ENCODE results near the gene NOVA1. TPM values are rescaled to one million over a fixed set of nuclear protein-coding genes. Genes with fewer than 3 reads are reported as not detected.

The NOVA1 gene
- total RNA-seq, 6 experiments from 2014 or later = 0.12 to 2.0 (median 0.47) TPM

GRCh38 chr14:26466862-26467261 is 131.0 kb downstream of the NOVA1 start:
- no peaks in the 10 kb centered on the region for H3K27me3 ChIP-seq
- TF ChIP-seq POLR2A (IDR thresholded peaks at IDR 0.05) = no peak
- TF ChIP-seq, protein P1, sequence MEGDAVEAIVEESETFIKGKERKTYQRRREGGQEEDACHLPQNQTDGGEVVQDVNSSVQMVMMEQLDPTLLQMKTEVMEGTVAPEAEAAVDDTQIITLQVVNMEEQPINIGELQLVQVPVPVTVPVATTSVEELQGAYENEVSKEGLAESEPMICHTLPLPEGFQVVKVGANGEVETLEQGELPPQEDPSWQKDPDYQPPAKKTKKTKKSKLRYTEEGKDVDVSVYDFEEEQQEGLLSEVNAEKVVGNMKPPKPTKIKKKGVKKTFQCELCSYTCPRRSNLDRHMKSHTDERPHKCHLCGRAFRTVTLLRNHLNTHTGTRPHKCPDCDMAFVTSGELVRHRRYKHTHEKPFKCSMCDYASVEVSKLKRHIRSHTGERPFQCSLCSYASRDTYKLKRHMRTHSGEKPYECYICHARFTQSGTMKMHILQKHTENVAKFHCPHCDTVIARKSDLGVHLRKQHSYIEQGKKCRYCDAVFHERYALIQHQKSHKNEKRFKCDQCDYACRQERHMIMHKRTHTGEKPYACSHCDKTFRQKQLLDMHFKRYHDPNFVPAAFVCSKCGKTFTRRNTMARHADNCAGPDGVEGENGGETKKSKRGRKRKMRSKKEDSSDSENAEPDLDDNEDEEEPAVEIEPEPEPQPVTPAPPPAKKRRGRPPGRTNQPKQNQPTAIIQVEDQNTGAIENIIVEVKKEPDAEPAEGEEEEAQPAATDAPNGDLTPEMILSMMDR (IDR thresholded peaks at IDR 0.05) = no peak
- 33% methylated on average over 1 of the region's 1 CpG for WGBS (ENCODE audit: insufficient coverage, low coverage, low lambda C conversion rate, missing lambda C conversion rate)
- DNase-seq (no peak), ATAC-seq (no peak)
- H3K4me1 ChIP-seq = no peaks in the 10 kb centered on the region
- H3K9me3 ChIP-seq = no peaks in the 10 kb centered on the region
- no peak overlapping the region for H3K27ac ChIP-seq
- H3K4me3 ChIP-seq = no peak overlapping the region
- H3K36me3 ChIP-seq = no peaks in the 10 kb centered on the region
- intact Hi-C loops (cut with DNase I) = no loop called here

- intact Hi-C loops (cut with DNase I) = no loop called here
- no peaks in the 10 kb centered on the region for H3K27me3 ChIP-seq
- TF ChIP-seq POLR2A (IDR thresholded peaks at IDR 0.05) = no peak
- TF ChIP-seq, protein P1 (IDR thresholded peaks at IDR 0.05) = no peak
- H3K9me3 ChIP-seq = no peaks in the 10 kb centered on the region
- DNase-seq (no peak), ATAC-seq (no peak)
- no peaks in the 10 kb centered on the region for H3K4me1 ChIP-seq
- no peaks in the 10 kb centered on the region for H3K36me3 ChIP-seq
- H3K27ac ChIP-seq = no peak overlapping the region
- no peak overlapping the region for H3K4me3 ChIP-seq
- 31% methylated on average over 2 of the region's 2 CpGs for WGBS (ENCODE audit: insufficient coverage, low coverage, low lambda C conversion rate, missing lambda C conversion rate)
These were observed 134.7 kb downstream of the NOVA1 start for GRCh38 chr14:26463136-26463535.

DNA sequence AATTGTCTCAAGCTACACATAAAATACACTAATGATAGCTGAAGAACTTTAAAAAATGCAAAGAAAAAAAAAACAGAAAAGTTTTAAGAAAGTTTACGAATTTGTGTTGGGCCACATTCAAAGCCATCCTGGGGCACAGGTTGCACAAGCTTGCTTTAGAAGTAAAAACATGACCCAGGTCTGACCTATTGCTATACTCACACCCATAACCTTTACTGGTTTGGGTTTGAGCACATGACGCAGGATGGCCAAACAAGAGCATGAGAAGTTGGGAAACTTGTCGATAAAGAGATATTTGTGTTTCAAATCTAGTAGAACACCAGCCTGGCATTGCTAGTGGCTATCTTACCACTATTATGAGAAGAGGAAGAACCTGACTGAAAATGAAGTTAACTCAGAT is 143.7 kb downstream of the NOVA1 start:
- no peaks in the 10 kb centered on the region for H3K36me3 ChIP-seq
- DNase-seq = no peak
- H3K4me3 ChIP-seq = no peak overlapping the region
- peak; percentile 30 to 96 (median 89) for ATAC-seq
- WGBS (ENCODE audit: insufficient coverage, low coverage, low lambda C conversion rate, missing lambda C conversion rate) = 17% methylated on average over 3 of the region's 3 CpGs
- intact Hi-C loops (cut with DNase I) = no loop called here
- TF ChIP-seq, protein P1 (IDR thresholded peaks at IDR 0.05) = no peak
- TF ChIP-seq POLR2A (IDR thresholded peaks at IDR 0.05) = no peak
- no peaks in the 10 kb centered on the region for H3K27me3 ChIP-seq
- no peaks in the 10 kb centered on the region for H3K9me3 ChIP-seq
- H3K4me1 ChIP-seq = no peaks in the 10 kb centered on the region
- no peak overlapping the region for H3K27ac ChIP-seq

GRCh38 chr14:26448181-26448855 is 149.5 kb downstream of the NOVA1 start:
- intact Hi-C loops (cut with DNase I) = no loop called here
- H3K9me3 ChIP-seq = no peaks in the 10 kb centered on the region
- 22% methylated on average over 1 of the region's 5 CpGs for WGBS (ENCODE audit: insufficient coverage, low coverage, low lambda C conversion rate, missing lambda C conversion rate)
- H3K36me3 ChIP-seq = no peaks in the 10 kb centered on the region
- H3K4me1 ChIP-seq = no peaks in the 10 kb centered on the region
- no peak overlapping the region for H3K27ac ChIP-seq
- TF ChIP-seq, protein P1 (IDR thresholded peaks at IDR 0.05) = no peak
- no peak for TF ChIP-seq POLR2A (IDR thresholded peaks at IDR 0.05)
- H3K27me3 ChIP-seq = no peaks in the 10 kb centered on the region
- H3K4me3 ChIP-seq = no peak overlapping the region
- DNase-seq (peak in 1 of 3 donors; percentile 19), ATAC-seq (peak in 3 of 4 donors; percentile 10 to 70 (median 63))
